Sigmoid colon (tissue), 7 donors: Measurements from ENCODE around the gene MAP4K4. TPM values are rescaled to one million over a fixed set of nuclear protein-coding genes. Genes with fewer than 3 reads are reported as not detected.

Experiments
- DNase-seq: peaks from one replicate; pipeline ENCODE4 v3.0.0-alpha.2; 2019
- H3K27ac ChIP-seq, 4 donors: fragments of 200-600 bp; sonication (generic); one replicate each; pipeline ENCODE4 v1.5.1; 2016 to 2019; ENCODE audit warnings: mild to moderate bottlenecking in 1 of 4
- H3K27me3 ChIP-seq, 3 donors: fragments of 200-600 bp; sonication (generic); one replicate each; pipeline ENCODE4 v1.5.1; 2019; ENCODE audit warnings: mild to moderate bottlenecking in 1 of 3
- H3K36me3 ChIP-seq, 4 donors: fragments of 200-600 bp; sonication (generic); one replicate each; pipeline ENCODE4 v1.5.1; 2016 to 2019
- H3K4me1 ChIP-seq, 4 donors: fragments of 200-600 bp; sonication (generic); one replicate each; pipeline ENCODE4 v1.5.1; 2017 to 2019
- H3K4me3 ChIP-seq, 4 donors: fragments of 200-600 bp; sonication (generic); one replicate each; pipeline ENCODE4 v1.5.1; 2017 to 2019; ENCODE audit warnings: mild to moderate bottlenecking in 2 of 4, moderate library complexity in 1 of 4
- H3K9me3 ChIP-seq, 4 donors: fragments of 200-600 bp in 3 of 4; sonication (generic) in 3 of 4; one replicate each; pipeline versions ENCODE4 v1.5.1 to v1.6.1; 2013 to 2019
- EP300 ChIP-seq, 4 donors: sonication (generic); formaldehyde crosslinking; IDR thresholded peaks; one replicate each; pipeline ENCODE4 v1.6.1; 2017; ENCODE audit warnings: antibody characterized with exemption in 4 of 4
- POLR2A ChIP-seq, 2 donors: fragments of 450-650 bp; IDR thresholded peaks; one replicate each; pipeline ENCODE4 v1.6.1; 2016; ENCODE audit warnings: antibody characterized with exemption in 2 of 2, mild to moderate bottlenecking in 2 of 2, moderate library complexity in 2 of 2
- POLR2AphosphoS5 ChIP-seq, 4 donors: sonication (generic); formaldehyde crosslinking; IDR thresholded peaks; one replicate each; pipeline ENCODE4 v1.6.1; 2017; ENCODE audit warnings: antibody characterized with exemption in 4 of 4
- WGBS, 2 donors: extraction: QIAGEN DNeasy Blood & Tissue Kit; methylation state at CpG; one replicate each; pipeline ENCODE4 v1.1.7; 2013; 5-methylcytosine and 5-hydroxymethylcytosine counted together
- intact Hi-C: fragments of 100-400 bp; cut with DNase I; formaldehyde crosslinking; loops from one replicate; pipeline ENCODE4 v1.15.1; 2023
- polyA plus RNA-seq, 3 donors: library from polyadenylated mRNA; stranded (reverse); fragments of 200-250 nt; gene quantifications; one replicate each; pipeline ENCODE4 v1.2.3, GENCODE V29; 2013
- total RNA-seq, 4 donors: library from RNA; depleted of rRNA; stranded (reverse); fragments of >200 nt; gene quantifications; one replicate each; pipeline ENCODE4 v1.1.0, GENCODE V29; 2016
- TF ChIP-seq, protein P1 (sequence below), 4 experiments: fragments of 450-650 bp in 3 of 4; fragments of 200-600 bp in 1 of 4; IDR thresholded peaks; one replicate each; pipeline ENCODE4 v1.5.1; 2016 to 2019; ENCODE audit warnings: antibody characterized with exemption in 4 of 4, mild to moderate bottlenecking in 3 of 4, moderate library complexity in 2 of 4
- donor health status: healthy with polysubstance abuse.
- donor health status: Bipolar disorder and iron deficiency.
- donor health status: healthy.

The MAP4K4 gene
- total and polyA plus RNA-seq, 7 donors, result 8.8 to 62.9 (median 37.2) TPM

- intact Hi-C loops, result no loop called here
- 94 to 96% methylated on average over 4 of the region's 4 CpGs for WGBS, 2 donors
- no peaks in the 10 kb centered on the region for H3K27me3 ChIP-seq
- H3K27ac ChIP-seq, result no peak overlapping the region
- no peaks in the 10 kb centered on the region for H3K9me3 ChIP-seq
- TF ChIP-seq POLR2A (IDR thresholded peaks at IDR 0.05), result no peak
- TF ChIP-seq, protein P1, sequence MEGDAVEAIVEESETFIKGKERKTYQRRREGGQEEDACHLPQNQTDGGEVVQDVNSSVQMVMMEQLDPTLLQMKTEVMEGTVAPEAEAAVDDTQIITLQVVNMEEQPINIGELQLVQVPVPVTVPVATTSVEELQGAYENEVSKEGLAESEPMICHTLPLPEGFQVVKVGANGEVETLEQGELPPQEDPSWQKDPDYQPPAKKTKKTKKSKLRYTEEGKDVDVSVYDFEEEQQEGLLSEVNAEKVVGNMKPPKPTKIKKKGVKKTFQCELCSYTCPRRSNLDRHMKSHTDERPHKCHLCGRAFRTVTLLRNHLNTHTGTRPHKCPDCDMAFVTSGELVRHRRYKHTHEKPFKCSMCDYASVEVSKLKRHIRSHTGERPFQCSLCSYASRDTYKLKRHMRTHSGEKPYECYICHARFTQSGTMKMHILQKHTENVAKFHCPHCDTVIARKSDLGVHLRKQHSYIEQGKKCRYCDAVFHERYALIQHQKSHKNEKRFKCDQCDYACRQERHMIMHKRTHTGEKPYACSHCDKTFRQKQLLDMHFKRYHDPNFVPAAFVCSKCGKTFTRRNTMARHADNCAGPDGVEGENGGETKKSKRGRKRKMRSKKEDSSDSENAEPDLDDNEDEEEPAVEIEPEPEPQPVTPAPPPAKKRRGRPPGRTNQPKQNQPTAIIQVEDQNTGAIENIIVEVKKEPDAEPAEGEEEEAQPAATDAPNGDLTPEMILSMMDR (IDR thresholded peaks at IDR 0.05), result no peak
- TF ChIP-seq EP300 (IDR thresholded peaks at IDR 0.05), result no peak
- no peak for TF ChIP-seq POLR2AphosphoS5 (IDR thresholded peaks at IDR 0.05)
- peaks cover 3 to 82% (median 24%) of the 10 kb centered on the region in 4 donors for H3K36me3 ChIP-seq
- DNase-seq, result no peak
- no peak overlapping the region for H3K4me3 ChIP-seq
- H3K4me1 ChIP-seq, result no peaks in the 10 kb centered on the region
Observed at GRCh38 chr2:101861382-101861781, 163.9 kb downstream of the MAP4K4 start.

GRCh38 chr2:101863534-101863933 lies 166.0 kb downstream of the MAP4K4 start:
- Histone ChIP-seq H3K4me3 (no peak overlapping the region), H3K4me1 (no peaks in the 10 kb centered on the region), H3K36me3 (peaks cover 14 to 84% (median 34%) of the 10 kb centered on the region in 4 donors), H3K27me3 (no peaks in the 10 kb centered on the region), H3K27ac (no peak overlapping the region), H3K9me3 (no peaks in the 10 kb centered on the region)
- TF ChIP-seq POLR2AphosphoS5 (IDR thresholded peaks at IDR 0.05), result no peak
- TF ChIP-seq EP300 (IDR thresholded peaks at IDR 0.05), result no peak
- TF ChIP-seq, protein P1 (IDR thresholded peaks at IDR 0.05), result no peak
- TF ChIP-seq POLR2A (IDR thresholded peaks at IDR 0.05), result no peak
- 96 to 97% methylated on average over 7 of the region's 7 CpGs for WGBS, 2 donors
- intact Hi-C loops, result no loop called here
- no peak for DNase-seq

DNA sequence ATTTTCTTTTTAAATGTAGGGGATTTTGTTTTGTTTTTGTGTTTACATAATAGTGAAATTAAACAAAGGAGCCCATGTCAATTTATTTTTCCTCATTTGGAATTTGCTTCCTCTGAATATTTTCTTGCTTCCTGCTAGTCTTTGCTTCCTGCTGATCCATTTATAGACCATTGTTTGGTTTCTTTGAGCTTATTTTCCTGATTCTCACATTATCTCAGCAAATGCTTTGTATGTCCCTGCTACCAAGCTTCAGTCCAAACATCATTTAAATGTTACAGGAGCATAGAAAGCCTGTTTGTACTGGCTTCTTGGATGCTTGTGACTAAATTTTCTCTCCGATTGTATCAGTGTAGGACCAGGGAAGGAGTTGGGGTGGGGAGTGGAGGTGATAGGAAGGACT lies 166.9 kb downstream of the MAP4K4 start:
- Histone ChIP-seq H3K27ac (no peak overlapping the region), H3K27me3 (no peaks in the 10 kb centered on the region), H3K4me3 (no peak overlapping the region), H3K4me1 (no peaks in the 10 kb centered on the region), H3K9me3 (no peaks in the 10 kb centered on the region), H3K36me3 (peaks cover 15 to 84% (median 34%) of the 10 kb centered on the region in 4 donors)
- no peak for DNase-seq
- TF ChIP-seq EP300 (IDR thresholded peaks at IDR 0.05) (no peak), POLR2A (IDR thresholded peaks at IDR 0.05) (no peak), POLR2AphosphoS5 (IDR thresholded peaks at IDR 0.05) (no peak)
- TF ChIP-seq, protein P1 (IDR thresholded peaks at IDR 0.05), result no peak
- 84 to 95% methylated on average over 1 of the region's 1 CpG for WGBS, 2 donors
- intact Hi-C loops, result no loop called here

DNA sequence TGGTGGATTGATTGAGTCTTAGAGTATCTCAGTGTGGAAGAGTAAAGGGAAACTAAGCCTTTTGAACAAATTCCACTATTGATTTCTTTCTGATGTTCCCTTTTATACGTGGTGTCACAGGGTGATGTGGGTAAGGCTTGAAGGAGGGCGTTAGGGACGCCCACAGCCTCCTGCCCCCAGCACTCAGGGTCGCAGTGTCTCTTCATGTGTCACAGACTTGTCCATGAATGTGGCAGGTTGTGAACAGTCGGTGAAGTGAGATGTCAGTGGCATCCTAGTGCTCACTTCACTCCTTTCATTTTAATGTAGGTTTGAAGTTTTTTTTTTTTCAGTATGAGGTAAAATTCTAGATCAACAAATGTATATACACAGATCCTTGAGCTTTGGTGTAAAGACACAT lies 171.0 kb downstream of the MAP4K4 start:
- TF ChIP-seq POLR2AphosphoS5 (IDR thresholded peaks at IDR 0.05), result no peak
- no peak for TF ChIP-seq EP300 (IDR thresholded peaks at IDR 0.05)
- TF ChIP-seq POLR2A (IDR thresholded peaks at IDR 0.05), result no peak
- TF ChIP-seq, protein P1 (IDR thresholded peaks at IDR 0.05), result no peak
- Histone ChIP-seq H3K27ac (no peak overlapping the region), H3K9me3 (no peaks in the 10 kb centered on the region), H3K4me3 (no peak overlapping the region), H3K4me1 (no peaks in the 10 kb centered on the region), H3K36me3 (peaks cover 40 to 100% (median 53%) of the 10 kb centered on the region in 4 donors), H3K27me3 (no peaks in the 10 kb centered on the region)
- WGBS, 2 donors, result 83 to 91% methylated on average over 5 of the region's 5 CpGs
- DNase-seq, result no peak
- intact Hi-C loops, result no loop called here

GRCh38 chr2:101869527-101869926 lies 172.0 kb downstream of the MAP4K4 start:
- no peaks in the 10 kb centered on the region for H3K9me3 ChIP-seq
- H3K27ac ChIP-seq, result no peak overlapping the region
- H3K4me1 ChIP-seq, result no peaks in the 10 kb centered on the region
- 97% methylated on average over 15 of the region's 15 CpGs for WGBS, 2 donors
- H3K4me3 ChIP-seq, result no peak overlapping the region
- no peak for DNase-seq
- H3K27me3 ChIP-seq, result no peaks in the 10 kb centered on the region
- intact Hi-C loops, result no loop called here
- peaks cover 46 to 100% (median 62%) of the 10 kb centered on the region in 4 donors for H3K36me3 ChIP-seq
- TF ChIP-seq, protein P1 (IDR thresholded peaks at IDR 0.05), result no peak
- TF ChIP-seq POLR2AphosphoS5 (IDR thresholded peaks at IDR 0.05) (no peak), POLR2A (IDR thresholded peaks at IDR 0.05) (no peak), EP300 (IDR thresholded peaks at IDR 0.05) (no peak)
